Activated naive CD4-positive, alpha-beta T cell treated with anti-CD3 and anti-CD28 coated beads, Interleukin-2, amount 10 ng/mL, durations not matched to agents 7 days and 5 days (primary cell): Measurements from ENCODE around the gene ZNF302.
"Not testable (repeated sequence)": the region's sequence is repeated elsewhere in the genome, so short reads cannot be mapped to it uniquely, and the experiment has no call there.

Source experiments
- CTCF ChIA-PET: fragments of 350-600 bp; sonication (Branson Sonifier 250); formaldehyde crosslinking; loops from one replicate; lab custom pipeline; 2021; ENCODE audit warnings: antibody characterized with exemption; lab: Charles Lee
- DNase-seq: peaks from one replicate; pipeline ENCODE4 v3.0.0-alpha.2; 2020
- H3K27ac Mint-ChIP-seq: one replicate; pipeline ENCODE4 v1.8.0; 2021; ENCODE audit warnings: mild to moderate bottlenecking, moderate library complexity, mixed read lengths
- H3K27me3 Mint-ChIP-seq: one replicate; pipeline ENCODE4 v1.8.0; 2021; ENCODE audit warnings: mild to moderate bottlenecking, mixed read lengths
- H3K36me3 Mint-ChIP-seq: one replicate; pipeline ENCODE4 v1.8.0; 2021; ENCODE audit warnings: mixed read lengths
- H3K4me1 Mint-ChIP-seq: one replicate; pipeline ENCODE4 v1.8.0; 2021; ENCODE audit warnings: mixed read lengths
- H3K4me3 Mint-ChIP-seq: one replicate; pipeline ENCODE4 v1.8.0; 2021; ENCODE audit warnings: mild to moderate bottlenecking, moderate library complexity, mixed read lengths
- H3K9me3 Mint-ChIP-seq: one replicate; pipeline ENCODE4 v1.8.0; 2021; ENCODE audit warnings: mixed read lengths

ZNF302 gene

DNA sequence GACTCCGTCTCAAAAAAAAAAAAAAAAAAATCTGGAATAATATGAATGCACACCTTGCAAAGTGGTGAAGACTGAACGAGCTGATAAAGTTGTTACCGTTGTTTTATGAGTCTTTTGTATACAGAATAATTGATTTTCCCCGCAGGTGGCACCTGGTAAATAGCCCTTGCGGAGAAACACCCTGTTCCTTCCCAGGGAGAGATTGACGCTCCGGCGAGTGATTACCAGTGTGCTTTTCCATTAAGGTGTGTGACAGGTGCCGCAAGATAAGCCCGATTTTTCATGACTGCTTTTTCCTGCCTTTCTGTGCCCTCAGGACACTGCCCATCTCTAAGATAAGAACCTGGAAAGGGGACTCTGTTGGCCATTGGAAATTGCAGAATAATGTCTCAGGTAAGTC is 943 bp downstream of the ZNF302 start:
- CTCF ChIA-PET = interaction anchor here (1.3 kb wide), 1 partner anchor 17 kb away, joined by 4 read pairs; no protein-coding TSS in a partner anchor
- H3K36me3 Mint-ChIP-seq = peaks cover 77% of the 10 kb centered on the region

DNA sequence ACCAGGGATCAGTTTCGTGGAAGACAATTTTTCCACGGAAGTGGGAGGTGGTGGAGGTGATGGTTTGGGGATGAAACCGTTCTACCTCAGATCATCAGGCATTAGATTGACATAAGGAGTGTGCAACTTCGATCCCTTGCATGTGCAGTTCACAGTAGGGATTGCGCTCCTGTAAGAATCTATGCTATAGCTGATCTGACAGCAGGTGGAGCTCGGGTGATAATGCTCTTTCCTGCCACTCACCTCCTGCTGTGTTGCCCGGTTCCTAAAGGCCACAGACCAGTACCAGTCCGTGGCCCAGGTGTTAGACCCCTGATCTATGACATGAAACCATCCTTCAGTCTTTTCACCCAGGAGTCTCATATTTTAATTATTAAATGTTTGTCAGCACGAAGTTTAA is 4.0 kb downstream of the ZNF302 start:
- H3K27me3 Mint-ChIP-seq = peaks cover 10% of the 10 kb centered on the region
- CTCF ChIA-PET = no interaction called here

More for the DNA sequence above, 943 bp downstream of the ZNF302 start:
- H3K9me3 Mint-ChIP-seq = peaks cover 58% of the 10 kb centered on the region
- H3K27ac Mint-ChIP-seq = peak overlapping the region; percentile 98
- H3K27me3 Mint-ChIP-seq = peaks cover 10% of the 10 kb centered on the region
- H3K4me3 Mint-ChIP-seq = peak overlapping the region; percentile 87
- peaks cover 40% of the 10 kb centered on the region for H3K4me1 Mint-ChIP-seq
- no peak for DNase-seq

DNA sequence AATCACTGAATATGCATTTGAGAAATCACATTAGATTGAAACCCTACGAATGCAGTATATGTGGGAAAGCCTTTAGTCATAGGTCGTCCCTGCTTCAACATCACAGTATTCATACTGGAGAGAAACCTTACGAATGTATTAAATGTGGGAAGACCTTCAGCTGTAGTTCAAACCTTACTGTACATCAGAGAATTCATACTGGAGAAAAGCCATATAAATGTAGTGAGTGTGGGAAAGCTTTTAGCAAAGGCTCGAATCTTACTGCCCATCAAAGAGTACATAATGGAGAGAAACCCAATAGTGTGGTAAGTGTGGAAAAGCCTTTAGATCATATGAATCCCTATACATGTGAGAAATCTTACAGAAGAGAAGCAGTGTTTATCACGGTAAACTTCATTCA is 7.8 kb downstream of the ZNF302 start:
- Mint-ChIP-seq H3K9me3 (peaks cover 77% of the 10 kb centered on the region), H3K27me3 (peaks cover 12% of the 10 kb centered on the region), H3K36me3 (peaks cover 50% of the 10 kb centered on the region)
- H3K4me3 Mint-ChIP-seq, DNase-seq, H3K4me1 Mint-ChIP-seq, CTCF ChIA-PET, H3K27ac Mint-ChIP-seq: not testable (repeated sequence)

More for the DNA sequence above, 4.0 kb downstream of the ZNF302 start:
- Mint-ChIP-seq H3K27ac (no peak overlapping the region), H3K9me3 (peaks cover 65% of the 10 kb centered on the region), H3K36me3 (peaks cover 83% of the 10 kb centered on the region), H3K4me3 (no peak overlapping the region), H3K4me1 (peaks cover 32% of the 10 kb centered on the region)
- no peak for DNase-seq

- H3K36me3 Mint-ChIP-seq = peaks cover 39% of the 10 kb centered on the region
- no peak overlapping the region for H3K27ac Mint-ChIP-seq
- CTCF ChIA-PET = interaction anchor here (1.0 kb wide), 1 partner anchor 48 kb away, joined by 3 read pairs; no protein-coding TSS in a partner anchor
- peaks cover 12% of the 10 kb centered on the region for H3K27me3 Mint-ChIP-seq
- no peak for DNase-seq
- H3K9me3 Mint-ChIP-seq = peaks cover 75% of the 10 kb centered on the region
- no peaks in the 10 kb centered on the region for H3K4me1 Mint-ChIP-seq
- H3K4me3 Mint-ChIP-seq = no peak overlapping the region
Measured at GRCh38 chr19:34686455-34686854, 9.0 kb downstream of the ZNF302 start.

DNA sequence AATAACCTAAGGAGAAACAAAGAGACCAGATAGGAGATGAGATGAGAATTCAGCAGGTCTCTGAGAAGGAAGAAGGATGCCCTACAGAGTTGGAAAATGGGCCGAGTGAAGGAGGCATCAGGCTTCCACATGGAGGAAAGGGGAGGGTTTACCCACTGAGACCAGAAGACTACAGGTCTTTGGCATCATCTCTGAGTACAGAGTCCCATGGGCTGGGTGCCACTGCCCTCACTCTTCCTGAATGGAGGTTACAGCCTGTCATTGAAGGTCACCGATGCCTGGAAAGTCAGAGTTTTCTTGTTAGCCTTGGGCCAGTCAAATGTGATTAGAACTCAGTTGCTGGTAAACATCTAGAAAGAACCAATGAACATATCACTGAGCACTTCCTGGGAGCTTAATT is 9.9 kb downstream of the ZNF302 start:
- CTCF ChIA-PET = no interaction called here
- Mint-ChIP-seq H3K4me1 (no peaks in the 10 kb centered on the region), H3K36me3 (peaks cover 30% of the 10 kb centered on the region), H3K9me3 (peaks cover 72% of the 10 kb centered on the region), H3K27me3 (peaks cover 12% of the 10 kb centered on the region), H3K27ac (no peak overlapping the region), H3K4me3 (no peak overlapping the region)
- no peak for DNase-seq

DNA sequence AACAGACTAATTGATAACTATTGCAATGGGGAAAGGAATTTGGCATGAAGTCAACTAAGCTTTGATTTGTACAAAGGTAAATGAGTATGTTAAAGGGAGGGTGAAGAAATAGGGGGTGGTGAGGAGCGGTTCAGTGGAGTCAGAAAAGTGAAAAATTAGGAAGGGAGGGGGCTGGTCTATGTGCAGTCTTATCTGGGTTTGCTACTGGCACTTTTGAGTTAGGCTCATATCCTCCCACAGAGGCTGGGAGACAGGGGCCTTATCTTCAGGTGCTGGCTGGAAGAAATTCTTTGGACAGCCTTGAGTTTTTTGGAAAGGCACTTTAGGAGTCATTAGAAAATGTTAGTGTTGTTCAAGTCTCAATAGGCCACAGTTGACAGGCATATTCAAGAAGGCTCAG is 11.1 kb downstream of the ZNF302 start:
- peaks cover 12% of the 10 kb centered on the region for H3K27me3 Mint-ChIP-seq
- H3K27ac Mint-ChIP-seq = no peak overlapping the region
- peaks cover 62% of the 10 kb centered on the region for H3K9me3 Mint-ChIP-seq
- H3K4me1 Mint-ChIP-seq = no peaks in the 10 kb centered on the region
- no peak for DNase-seq
- CTCF ChIA-PET = no interaction called here
- H3K4me3 Mint-ChIP-seq = no peak overlapping the region
- peaks cover 20% of the 10 kb centered on the region for H3K36me3 Mint-ChIP-seq

GRCh38 chr19:34690372-34690771 is 12.9 kb downstream of the ZNF302 start:
- peaks cover 9% of the 10 kb centered on the region for H3K36me3 Mint-ChIP-seq
- no peak overlapping the region for H3K4me3 Mint-ChIP-seq
- H3K27me3 Mint-ChIP-seq = peaks cover 12% of the 10 kb centered on the region
- no peak for DNase-seq
- CTCF ChIA-PET = no interaction called here
- H3K27ac Mint-ChIP-seq = no peak overlapping the region
- H3K9me3 Mint-ChIP-seq = peaks cover 56% of the 10 kb centered on the region
- no peaks in the 10 kb centered on the region for H3K4me1 Mint-ChIP-seq

- H3K4me3 Mint-ChIP-seq = no peak overlapping the region
- peaks cover 37% of the 10 kb centered on the region for H3K9me3 Mint-ChIP-seq
- peaks cover 18% of the 10 kb centered on the region for H3K27me3 Mint-ChIP-seq
- no peak for DNase-seq
- peaks cover 2% of the 10 kb centered on the region for H3K36me3 Mint-ChIP-seq
- H3K27ac Mint-ChIP-seq = no peak overlapping the region
- H3K4me1 Mint-ChIP-seq = no peaks in the 10 kb centered on the region
- CTCF ChIA-PET = no interaction called here
Measured at GRCh38 chr19:34692549-34692948, 15.1 kb downstream of the ZNF302 start.

- no peak for DNase-seq
- H3K4me3 Mint-ChIP-seq = no peak overlapping the region
- no peaks in the 10 kb centered on the region for H3K36me3 Mint-ChIP-seq
- no peaks in the 10 kb centered on the region for H3K4me1 Mint-ChIP-seq
- peaks cover 3% of the 10 kb centered on the region for H3K27me3 Mint-ChIP-seq
- H3K27ac Mint-ChIP-seq = no peak overlapping the region
- H3K9me3 Mint-ChIP-seq = peaks cover 13% of the 10 kb centered on the region
- CTCF ChIA-PET = no interaction called here
Measured at GRCh38 chr19:34707661-34708060, 30.2 kb downstream of the ZNF302 start.

DNA sequence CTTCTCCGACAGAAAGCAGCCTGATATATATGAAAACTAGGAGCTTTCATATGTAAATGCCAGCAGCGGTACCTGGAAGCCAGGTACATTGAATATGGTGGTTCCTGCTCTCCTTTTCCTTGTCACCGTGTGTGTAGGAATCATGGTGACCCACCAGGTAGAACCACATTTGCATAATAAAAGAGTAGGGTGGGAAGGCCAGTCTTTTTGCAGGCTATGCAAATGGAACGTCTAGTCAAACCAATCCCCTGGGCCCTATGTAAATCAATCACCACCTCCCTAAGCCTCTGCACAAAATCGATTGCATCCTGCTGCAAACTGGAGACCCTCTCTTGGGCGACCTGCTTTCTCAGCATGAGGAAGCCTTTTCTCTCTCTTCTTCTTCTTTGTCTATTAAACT is 34.4 kb downstream of the ZNF302 start:
- Mint-ChIP-seq H3K9me3 (peaks cover 23% of the 10 kb centered on the region), H3K4me1 (no peaks in the 10 kb centered on the region), H3K27ac (no peak overlapping the region), H3K36me3 (no peaks in the 10 kb centered on the region), H3K4me3 (no peak overlapping the region), H3K27me3 (peaks cover 7% of the 10 kb centered on the region)
- no peak for DNase-seq
- CTCF ChIA-PET = interaction anchor here (1.3 to 2.7 kb wide), 5 partner anchors 70 to 212 kb away, joined by 3 to 18 read pairs (median 6); no protein-coding TSS in a partner anchor

GRCh38 chr19:34712395-34713261 is 35.1 kb downstream of the ZNF302 start:
- H3K4me1 Mint-ChIP-seq = no peaks in the 10 kb centered on the region
- peaks cover 7% of the 10 kb centered on the region for H3K27me3 Mint-ChIP-seq
- no peak overlapping the region for H3K4me3 Mint-ChIP-seq
- no peak overlapping the region for H3K27ac Mint-ChIP-seq
- CTCF ChIA-PET = interaction anchor here (0.6 to 2.7 kb wide), 11 partner anchors 23 to 216 kb away, joined by 3 to 18 read pairs (median 3); no protein-coding TSS in a partner anchor
- peak; percentile 65 for DNase-seq
- H3K9me3 Mint-ChIP-seq = peaks cover 21% of the 10 kb centered on the region
- H3K36me3 Mint-ChIP-seq = no peaks in the 10 kb centered on the region

DNA sequence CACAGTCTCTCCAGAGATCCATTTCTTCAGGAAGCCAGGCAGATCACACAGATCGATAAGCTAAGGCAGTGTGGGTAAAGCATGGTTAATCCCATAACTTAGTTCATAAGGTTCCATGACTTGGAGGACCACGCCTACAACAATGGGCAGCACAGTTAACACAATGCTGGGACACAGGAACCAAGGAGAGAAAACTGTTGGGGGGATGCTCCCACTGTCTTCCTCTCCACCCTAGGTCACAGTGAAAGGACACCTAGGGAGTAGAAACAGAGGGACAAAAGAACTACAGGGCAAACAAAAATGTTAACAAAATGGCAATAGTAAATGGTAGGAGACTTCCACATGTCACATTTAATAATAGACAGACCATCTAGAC is 35.8 kb downstream of the ZNF302 start:
- no peak for DNase-seq
- Mint-ChIP-seq H3K36me3 (no peaks in the 10 kb centered on the region), H3K9me3 (peaks cover 21% of the 10 kb centered on the region), H3K4me1 (no peaks in the 10 kb centered on the region), H3K27me3 (peaks cover 4% of the 10 kb centered on the region), H3K27ac (no peak overlapping the region), H3K4me3 (no peak overlapping the region)
- CTCF ChIA-PET = interaction anchor here (0.6 to 2.7 kb wide), 11 partner anchors 23 to 216 kb away, joined by 3 to 18 read pairs (median 3); no protein-coding TSS in a partner anchor

GRCh38 chr19:34715357-34715756 is 37.9 kb downstream of the ZNF302 start:
- CTCF ChIA-PET = no interaction called here
- Mint-ChIP-seq H3K27me3 (peaks cover 4% of the 10 kb centered on the region), H3K4me3 (no peak overlapping the region), H3K27ac (no peak overlapping the region), H3K4me1 (no peaks in the 10 kb centered on the region), H3K9me3 (peaks cover 21% of the 10 kb centered on the region), H3K36me3 (no peaks in the 10 kb centered on the region)
- DNase-seq = no peak

DNA sequence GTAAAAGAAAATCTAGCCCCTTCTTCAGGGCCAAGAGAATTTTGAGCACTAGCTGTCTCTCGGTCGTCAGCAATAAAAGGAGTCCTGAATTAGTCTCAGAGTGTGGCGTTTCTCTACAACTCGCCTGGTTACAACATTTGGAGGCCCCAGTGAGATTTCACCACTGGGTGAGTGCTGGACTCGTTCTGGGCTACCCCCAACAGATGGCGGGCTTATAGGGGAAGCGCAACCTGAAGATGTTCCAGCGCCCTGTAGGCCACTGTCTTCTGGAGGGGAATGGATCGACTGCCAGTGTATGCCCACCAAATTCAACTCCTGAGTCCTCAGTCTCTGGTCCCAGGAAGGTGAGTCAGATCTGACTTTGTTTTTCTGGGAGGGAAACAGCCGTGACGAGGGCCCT is 44.9 kb downstream of the ZNF302 start:
- no peaks in the 10 kb centered on the region for H3K4me1 Mint-ChIP-seq
- no peak overlapping the region for H3K4me3 Mint-ChIP-seq
- H3K9me3 Mint-ChIP-seq = no peaks in the 10 kb centered on the region
- H3K27me3 Mint-ChIP-seq = peaks cover 34% of the 10 kb centered on the region
- CTCF ChIA-PET = no interaction called here
- no peaks in the 10 kb centered on the region for H3K36me3 Mint-ChIP-seq
- H3K27ac Mint-ChIP-seq = no peak overlapping the region
- DNase-seq = no peak

GRCh38 chr19:34725400-34725799 is 47.9 kb downstream of the ZNF302 start:
- H3K27ac Mint-ChIP-seq = no peak overlapping the region
- no peaks in the 10 kb centered on the region for H3K4me1 Mint-ChIP-seq
- CTCF ChIA-PET = no interaction called here

More at GRCh38 chr19:34725400-34725799, 47.9 kb downstream of the ZNF302 start:
- DNase-seq = no peak
- Mint-ChIP-seq H3K36me3 (no peaks in the 10 kb centered on the region), H3K9me3 (no peaks in the 10 kb centered on the region), H3K4me3 (no peak overlapping the region), H3K27me3 (peaks cover 34% of the 10 kb centered on the region)
